NCI-H2196 treated with DMSO at 0.1 percent for 48 hours (cell line): Measurements from ENCODE around the gene CRADD.

Source experiments
- DNase-seq: peaks from one replicate; lab custom pipeline; 2025; ENCODE audit not compliant: unreplicated experiment; lab: John Stamatoyannopoulos, UW

The CRADD gene

DNA sequence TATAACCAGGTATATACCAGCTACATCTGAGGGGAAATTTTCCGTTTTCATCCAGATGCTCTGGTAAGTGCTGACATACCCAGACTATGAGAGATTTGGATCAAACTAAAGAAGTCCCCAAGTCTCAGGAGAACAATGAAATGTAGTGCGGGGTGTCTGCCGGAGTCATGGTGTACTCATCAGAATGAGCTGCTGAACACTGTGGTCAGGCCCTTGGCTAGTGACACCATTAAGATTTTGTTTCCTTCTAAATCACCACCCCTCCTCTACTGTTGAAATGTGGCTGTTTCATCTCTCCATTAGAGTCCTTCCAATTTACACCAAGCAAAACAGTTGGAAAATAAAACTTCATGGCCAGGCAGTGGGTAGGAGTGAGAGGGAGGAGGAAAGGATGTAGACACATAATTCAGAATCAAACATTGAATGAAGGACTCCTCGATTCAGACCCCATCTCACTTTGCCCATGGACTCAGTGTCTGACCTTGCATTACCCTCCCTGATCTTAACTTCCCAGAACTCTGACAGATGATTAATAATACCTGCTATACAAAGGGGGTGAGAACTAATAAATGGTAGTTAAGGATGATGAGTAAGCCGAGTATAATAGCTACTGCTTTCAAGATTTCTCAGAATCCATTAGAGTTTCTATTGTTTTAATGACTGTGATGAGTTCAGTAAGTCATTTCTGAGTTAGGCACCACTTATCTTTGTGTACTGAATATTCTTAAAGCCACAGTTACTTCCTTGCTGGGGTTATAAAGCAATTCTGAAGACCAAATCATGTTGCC is 127.4 kb downstream of the CRADD start:
- no peak for DNase-seq

DNA sequence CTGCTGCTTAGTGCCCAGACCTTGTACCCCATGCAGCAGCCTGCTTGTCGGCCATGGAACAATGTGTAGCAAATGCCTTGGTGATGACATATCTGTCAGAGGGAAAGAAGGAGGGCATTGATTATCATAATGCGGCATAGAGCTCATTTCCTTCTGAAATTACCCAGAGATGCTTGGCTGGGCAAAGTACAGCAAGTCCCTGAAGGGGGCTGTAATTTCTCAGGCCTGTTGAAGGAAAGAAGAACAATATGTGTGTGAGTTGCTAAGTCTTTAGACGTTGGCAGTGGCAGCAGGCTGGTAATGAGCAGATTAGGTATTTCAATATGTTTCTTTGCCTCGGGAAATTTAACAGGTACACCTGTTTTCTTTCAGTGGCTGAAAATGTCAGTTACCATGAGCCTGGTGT is 128.6 kb downstream of the CRADD start:
- no peak for DNase-seq

DNA sequence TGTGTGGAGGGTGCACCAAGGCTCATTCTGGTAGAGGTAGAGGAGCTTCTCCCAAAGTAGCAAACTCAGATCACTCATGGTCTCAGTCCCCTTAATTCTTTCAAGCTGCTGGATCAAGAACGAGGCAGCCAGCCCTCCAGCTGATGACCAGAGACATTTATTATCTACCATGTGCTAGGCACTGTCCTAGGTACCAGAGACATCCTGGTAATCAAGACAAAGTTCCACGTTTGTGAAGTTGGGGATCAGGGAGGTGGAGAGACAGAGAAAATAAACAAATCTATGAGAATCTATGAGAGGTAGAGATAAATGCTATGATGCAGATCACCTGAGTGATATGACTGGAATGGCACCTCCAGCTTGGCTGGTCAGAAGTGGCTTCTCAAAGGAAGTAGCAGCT is 130.2 kb downstream of the CRADD start:
- no peak for DNase-seq

DNA sequence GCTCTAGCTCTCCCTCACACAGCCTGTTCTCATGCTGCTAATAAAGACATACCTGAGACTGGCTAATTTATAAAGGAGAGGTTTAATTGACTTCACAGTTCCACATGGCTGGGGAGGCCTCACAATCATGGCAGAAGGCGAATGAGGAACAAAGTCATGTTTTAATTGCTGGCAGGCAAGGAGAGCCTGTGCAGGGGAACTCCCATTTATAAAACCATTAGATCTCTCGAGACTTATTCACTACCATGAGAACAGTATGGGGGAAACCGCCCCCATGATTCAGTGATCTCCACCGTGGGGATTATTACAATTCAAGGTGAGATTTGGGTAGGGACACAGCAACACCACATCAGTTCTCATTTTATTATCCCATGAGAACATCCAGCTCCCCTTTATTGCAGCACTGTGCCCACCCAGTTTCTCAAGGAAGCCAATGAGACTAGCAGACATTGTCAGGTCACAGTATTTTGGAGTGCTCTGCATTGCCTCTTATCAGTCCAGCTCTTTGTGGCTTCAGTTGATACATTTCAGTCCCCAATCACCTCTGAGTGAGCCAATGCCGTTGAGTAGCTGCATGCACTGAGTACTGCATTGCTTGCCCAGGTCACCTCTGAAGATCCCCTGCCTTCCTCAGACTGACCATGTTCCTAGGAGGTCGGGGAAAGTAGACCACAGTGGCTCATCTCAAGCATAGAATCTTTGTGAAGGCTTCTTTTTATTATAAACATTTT is 131.2 kb downstream of the CRADD start:
- no peak for DNase-seq

DNA sequence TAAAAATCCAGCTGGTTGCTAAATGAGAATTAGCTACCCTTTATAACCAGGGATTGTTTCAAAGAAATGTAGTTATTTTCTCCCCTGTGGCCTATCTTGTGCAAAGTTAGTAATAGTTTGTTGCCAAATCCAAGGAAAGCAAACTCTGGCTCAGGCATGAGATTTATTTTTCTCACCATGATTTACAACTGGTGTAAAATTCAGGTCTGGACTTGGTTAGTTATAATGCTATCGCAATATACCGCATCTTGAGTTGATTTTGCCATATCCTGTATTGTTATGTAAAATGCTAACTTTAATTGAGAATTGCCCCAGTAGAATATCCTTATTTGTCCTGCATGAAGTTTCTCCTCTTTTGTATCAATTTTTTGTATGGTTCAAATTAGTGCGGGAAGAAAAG is 135.5 kb downstream of the CRADD start:
- no peak for DNase-seq

DNA sequence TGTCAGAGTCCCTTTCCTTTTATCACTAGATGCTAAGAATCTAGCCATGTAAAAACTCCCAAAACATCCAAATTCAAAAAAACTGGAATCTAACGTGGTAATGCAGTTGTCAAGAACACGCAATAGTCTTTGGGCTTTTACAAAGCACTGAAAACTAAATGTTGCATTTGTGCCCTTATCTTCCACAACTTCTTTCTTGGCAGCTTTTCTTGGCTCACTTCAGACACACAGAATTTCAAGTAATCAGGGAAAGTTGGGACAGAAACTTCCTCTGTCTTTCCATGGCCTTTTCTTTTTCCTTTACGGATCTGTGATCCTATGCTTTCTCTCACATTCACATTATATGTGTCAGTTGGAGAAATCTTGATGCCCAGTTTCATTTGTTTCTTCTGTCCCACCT is 136.0 kb downstream of the CRADD start:
- no peak for DNase-seq

DNA sequence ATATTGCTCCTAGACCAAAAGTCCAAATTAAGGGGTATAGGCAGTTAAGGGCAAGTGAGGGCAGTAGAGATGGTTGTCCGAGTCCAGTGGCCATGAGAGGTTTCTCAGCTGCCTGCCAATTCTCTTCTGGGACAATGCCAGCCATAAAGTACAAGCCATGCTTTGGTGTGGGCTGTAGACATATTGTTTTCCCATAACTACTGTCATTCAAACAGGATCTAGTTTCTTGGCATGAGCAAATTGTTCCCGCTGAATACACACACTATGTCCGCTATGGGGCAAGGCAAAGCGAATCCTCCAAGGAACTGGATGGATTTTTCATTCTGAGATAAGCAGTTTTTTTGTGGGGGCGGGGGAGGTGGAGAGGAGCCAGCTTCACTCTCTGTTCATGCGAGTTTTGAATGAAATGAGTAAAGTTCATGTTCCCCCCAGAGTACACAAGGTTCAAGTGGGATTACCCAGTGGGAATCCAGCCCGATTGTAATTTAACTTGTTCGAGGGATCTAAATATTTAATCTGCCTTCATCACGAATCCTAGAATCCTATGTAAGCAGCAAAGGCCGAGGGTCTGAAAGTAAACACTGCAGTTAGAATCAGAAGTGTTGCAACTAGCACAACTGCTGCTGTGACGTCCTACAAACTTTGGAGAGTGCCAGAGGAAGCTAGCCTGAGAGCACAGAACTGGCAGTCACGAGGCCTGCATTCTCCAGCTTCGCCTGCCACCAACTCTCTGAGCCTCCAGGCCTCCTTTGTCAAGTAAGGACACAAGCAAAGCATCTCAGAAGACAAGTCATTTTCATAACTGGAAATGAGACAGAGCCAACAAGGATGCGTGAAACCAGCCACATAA is 137.0 kb downstream of the CRADD start:
- DNase-seq: no peak

DNA sequence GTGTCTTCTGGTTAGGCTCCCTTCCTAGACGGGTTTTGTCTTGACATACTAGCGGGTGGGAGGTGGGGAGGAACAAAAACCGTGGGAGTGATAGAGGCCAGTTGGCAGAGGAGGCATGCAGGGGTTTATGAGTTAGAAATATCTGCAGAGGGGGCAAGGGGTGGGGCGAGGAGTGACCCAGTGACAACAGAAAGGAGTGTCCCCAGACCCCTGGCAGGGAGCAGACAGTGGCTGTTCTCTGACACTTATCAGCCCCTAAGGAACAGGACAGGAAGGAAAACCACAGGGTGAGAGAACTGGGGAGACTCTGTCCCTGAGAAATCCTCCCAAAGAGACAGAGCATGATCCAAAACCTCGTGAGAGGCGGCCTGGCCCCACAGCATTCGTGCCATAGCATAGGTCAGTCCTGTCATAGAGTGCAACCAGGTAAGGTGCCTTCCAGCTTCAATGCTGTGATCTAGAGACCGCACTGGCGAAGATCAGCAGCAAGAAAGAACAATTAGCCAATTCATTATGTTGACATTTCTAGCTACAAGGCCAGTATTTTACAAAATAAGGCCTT is 141.4 kb downstream of the CRADD start:
- DNase-seq: no peak

DNA sequence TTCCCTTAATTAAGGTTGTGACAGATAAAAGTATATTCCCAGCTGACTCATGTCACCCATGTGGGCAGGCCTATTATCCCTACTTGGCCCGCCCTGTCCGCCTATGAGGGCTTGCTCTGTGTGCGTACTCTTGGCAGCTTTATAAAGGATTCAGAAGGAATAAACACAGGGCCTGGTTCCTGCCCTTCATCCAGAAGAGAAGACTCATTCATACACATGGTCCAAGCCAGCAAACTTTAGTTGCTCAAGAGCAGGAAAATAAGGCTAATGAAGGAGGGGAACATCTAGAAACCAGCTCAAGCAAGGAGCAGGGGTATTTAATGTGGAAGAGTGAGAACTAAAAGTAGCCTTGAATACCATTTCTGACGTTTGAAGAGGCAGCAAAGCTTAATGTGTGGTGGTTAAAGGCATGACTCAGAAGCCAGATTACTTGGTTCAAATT is 141.9 kb downstream of the CRADD start:
- DNase-seq: no peak

DNA sequence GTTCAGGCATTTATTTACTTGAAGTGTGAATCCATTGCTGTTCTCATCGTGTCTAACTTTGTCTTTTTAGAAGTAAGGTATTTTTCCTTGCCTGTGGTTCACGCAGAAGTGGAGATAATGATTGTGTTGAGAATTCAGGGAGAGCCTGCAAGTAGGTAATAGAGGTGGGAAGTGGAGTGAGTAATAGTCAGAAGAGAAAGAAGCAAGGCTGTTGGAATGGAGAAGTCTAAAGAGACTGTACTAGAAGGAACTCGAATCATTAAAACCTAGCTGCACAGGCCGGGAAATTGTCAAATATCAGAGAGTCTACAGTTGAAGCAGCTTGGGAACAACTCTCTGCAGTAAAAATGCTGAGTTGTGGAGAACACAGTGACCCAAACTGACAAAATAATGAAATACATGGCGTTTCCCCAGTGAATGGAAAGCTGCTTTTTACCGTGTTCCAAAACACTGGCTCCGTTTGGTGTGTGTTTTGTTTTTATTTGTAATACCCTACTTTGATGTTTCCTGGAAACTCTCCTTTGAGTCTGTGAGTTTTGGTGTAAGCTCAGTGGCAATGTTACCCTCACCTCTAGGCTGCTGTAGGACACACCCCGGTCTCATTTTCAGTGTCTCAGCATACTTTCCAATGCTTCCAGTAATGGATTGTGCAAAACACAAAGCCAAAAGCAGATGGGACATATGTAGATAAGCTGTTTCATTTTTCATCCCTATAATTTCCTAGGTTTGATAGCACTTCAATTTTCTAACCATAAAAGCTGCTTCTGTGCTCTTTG is 146.6 kb downstream of the CRADD start:
- DNase-seq: no peak

DNA sequence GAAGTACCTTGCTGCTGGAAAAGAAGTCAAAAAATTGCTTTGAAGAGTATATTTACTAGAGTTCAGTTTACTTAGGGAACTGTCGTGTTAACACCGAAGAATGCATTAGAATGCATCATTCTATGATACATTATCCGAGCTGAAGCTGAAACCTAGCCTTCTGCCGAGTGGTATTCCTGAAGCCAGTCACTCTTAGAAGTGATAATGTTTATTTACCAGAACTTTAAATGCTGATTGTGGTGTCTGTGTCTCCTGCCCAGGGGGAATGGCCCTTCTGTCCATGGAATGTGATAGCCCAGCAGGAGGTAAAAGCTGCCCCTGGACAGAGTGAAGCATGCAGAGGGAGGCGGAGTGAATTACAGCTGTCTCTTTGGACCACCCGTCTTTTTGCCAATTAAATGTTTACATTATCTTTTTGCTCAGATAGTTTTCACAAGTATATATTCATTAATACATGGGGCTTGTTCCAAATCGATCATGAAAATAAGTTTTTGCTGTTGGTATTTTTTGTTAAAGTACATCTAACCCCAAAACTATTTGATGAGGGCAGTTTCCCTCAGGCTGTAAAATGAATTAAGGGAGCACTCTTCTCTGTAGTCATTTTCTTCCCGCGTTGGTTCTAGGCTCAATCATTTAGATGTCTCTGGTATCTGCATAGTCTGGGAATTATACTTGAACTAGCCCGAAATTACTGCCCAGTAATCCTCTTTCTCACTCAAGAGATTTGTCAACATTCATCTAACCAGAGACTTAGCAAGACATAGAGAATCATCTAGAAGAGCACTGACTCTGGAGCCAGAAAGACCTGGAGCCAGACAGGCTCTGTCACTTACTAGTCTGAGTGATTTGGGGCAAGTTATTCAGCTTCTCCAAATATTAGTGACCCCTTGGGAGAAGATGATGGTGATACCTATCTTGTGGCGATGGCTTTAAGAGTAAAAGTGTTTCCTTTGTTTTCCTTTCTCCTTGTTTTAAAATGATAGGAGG is 147.6 kb downstream of the CRADD start:
- no peak for DNase-seq

DNA sequence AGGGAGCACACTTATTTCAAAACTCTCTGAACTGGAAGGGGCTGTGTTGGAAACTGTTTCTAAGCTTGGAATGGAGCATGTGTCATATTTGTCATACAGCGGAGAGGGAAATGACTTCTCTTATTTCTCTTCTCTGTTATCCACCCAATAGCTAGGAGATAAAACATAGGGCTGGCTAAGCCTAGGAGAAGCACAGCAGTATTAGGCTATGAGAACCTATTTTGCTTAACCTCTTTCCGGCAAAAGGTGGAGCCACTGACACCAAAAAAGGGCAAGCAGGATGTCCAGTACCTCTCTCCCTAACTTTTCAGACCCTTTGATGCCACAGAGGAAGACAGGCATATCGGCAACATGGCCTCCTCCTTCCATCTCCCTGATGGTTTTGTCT is 148.3 kb downstream of the CRADD start:
- no peak for DNase-seq

DNA sequence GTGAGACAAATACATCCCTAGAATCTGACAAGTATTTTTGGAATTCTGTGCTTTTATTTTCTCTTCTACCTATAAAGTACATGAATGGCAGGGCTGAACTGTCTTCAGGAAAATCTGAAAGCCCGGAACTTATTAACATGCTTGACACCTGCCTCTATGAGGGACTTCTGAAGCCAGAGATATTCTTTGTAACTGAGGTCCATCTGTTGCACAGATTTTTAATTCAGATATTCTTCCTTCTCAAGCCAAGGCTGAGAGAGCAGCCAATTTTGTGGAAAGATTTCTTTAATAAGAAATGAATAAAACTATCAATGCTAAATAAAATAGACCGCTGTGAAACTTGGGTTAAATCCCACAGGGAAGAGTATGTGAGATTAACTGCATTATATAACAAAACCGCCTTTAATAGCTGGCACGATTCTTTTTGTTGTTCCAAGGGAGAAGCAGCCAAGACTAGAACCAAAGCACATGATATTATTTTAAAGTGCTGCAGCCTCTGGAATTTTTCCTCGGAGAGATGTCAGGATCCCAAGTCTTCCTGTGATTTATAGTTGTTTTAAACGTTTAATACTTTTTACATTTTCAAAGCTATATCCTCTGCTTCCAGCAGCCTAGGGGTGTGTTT is 148.9 kb downstream of the CRADD start:
- DNase-seq: no peak

DNA sequence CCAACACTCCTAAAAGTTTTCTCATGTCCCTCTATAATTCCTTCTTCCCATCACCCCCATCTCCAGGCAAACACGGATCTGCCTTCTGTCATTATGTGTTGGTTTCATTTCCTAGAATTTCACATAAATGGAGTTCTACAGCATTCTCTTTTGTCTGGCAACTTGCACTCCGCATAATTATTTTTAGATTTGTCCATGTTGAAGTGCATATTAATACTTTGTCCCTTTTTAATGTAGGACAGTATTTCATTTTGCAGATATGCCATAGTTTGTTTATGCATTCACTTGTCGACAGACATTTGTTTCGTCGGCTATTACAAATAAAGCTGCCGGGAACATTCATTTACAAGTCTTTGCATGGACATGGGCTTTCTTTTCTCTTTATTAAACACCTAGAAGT is 150.0 kb downstream of the CRADD start:
- DNase-seq: no peak

DNA sequence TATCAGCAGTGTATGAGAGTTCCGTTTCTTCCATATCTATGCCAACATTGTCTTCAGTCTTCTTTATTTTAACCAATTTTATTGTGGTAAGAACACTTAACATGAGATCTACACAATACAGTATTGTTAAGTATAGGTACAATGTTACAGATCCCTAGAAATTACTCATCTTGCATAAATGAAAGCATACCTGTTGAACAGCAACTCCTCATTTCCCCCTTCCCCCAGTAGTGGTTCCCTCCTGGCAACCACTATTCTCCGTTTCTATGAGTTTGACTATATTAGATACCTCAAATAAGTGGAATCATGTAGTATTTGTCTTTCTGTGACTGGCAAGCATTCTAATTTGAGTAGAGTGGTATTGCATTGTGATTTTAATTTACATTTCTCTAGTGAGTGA is 150.5 kb downstream of the CRADD start:
- DNase-seq: no peak

DNA sequence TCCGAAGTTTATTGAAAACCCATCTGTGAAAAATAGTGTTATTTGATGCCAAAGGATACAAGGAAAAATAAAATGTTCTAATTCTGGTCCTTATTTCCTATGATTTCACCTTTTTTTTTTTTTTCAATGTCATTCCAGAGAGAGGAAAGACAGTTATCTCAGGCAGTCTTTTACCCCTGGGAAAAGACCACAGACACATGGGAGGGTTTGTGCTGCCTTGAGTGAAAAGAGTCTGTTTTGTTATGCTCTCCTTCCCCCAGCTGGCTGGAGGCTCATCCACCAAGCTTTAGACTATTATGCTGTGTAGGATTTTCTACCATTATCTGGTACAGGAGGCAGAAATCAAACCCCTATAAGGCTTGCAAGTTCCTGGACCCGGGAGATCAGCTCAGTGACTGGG is 151.8 kb downstream of the CRADD start:
- no peak for DNase-seq

DNA sequence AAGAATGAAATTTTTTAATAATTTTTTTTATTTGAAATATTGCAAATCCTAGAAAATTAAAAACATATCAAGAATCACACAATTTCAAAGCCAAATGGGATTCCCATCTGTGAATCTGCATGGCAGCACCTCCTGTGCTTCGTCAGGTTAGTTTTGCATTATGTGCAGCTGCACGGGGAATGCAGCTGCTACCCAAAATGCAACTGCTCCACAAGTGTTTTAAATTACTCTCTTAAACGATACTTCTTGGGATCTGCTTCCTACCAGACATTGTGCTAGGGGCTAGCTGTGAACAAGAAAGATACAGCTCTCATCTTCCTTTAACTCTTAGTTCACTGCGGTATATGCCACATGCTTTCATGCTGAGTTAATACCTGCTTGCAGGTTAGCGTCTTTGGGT is 154.2 kb downstream of the CRADD start:
- no peak for DNase-seq

DNA sequence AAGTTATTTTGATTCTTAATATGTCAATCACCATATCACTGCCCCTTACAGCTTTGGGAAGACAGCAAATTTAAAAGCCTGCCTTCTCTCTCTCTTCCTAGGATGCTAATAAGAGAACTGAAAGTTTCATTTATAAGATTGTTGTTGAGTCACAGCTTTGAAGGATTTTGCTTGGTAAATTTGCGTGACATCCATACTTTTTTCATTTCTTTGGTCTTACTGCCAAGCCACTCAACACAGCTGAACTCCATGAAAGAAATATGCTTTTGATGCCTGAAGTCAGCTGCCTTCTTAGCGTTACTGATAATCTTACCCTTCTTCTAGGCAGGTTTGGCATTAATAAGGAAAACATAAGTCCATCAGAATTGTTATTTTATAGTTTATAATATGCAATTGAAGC is 155.0 kb downstream of the CRADD start:
- no peak for DNase-seq

DNA sequence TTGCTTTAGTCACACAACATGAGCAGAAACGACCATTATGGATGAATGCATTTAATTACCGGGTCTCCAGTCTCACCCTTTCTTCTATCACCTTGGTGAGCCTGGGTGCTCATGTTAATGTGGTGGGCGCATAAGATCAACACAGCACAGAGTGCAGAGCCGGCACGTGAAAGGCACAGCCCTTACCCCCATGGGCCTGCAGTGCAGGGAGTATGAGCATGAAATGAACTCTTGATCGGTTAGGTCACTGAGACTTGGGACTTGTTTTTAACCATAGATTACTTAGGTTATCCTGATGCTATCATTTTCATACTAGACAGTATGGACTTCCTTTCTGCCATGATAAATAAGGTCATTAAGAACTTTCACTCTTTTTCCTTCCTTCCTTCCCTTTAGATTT is 156.8 kb downstream of the CRADD start:
- DNase-seq: no peak
